Raji (cell line): ENCODE data around the gene FEM1C.

Experiments used
- POLR2A ChIP-seq: IDR thresholded peaks from 2 replicates; pipeline ENCODE4 v1.6.1; 2011; ENCODE audit warnings: low read depth, low read length, control low read depth; ENCODE audit not compliant: insufficient read depth

The FEM1C gene

GRCh38 chr5:115571441-115571878 is 26.9 kb upstream of the FEM1C start:
- TF ChIP-seq POLR2A: no peak

- TF ChIP-seq POLR2A: no peak
Measured at GRCh38 chr5:115568668-115569067, 24.1 kb upstream of the FEM1C start.

- TF ChIP-seq POLR2A: no peak
Measured at GRCh38 chr5:115565233-115565632, 20.7 kb upstream of the FEM1C start.

GRCh38 chr5:115561176-115561575 is 16.6 kb upstream of the FEM1C start:
- TF ChIP-seq POLR2A: no peak

GRCh38 chr5:115559524-115559923 is 14.9 kb upstream of the FEM1C start:
- TF ChIP-seq POLR2A: no peak

- no peak for TF ChIP-seq POLR2A
Measured at GRCh38 chr5:115558388-115558956, 13.9 kb upstream of the FEM1C start.

GRCh38 chr5:115557667-115558387 is 13.3 kb upstream of the FEM1C start:
- TF ChIP-seq POLR2A: no peak

- no peak for TF ChIP-seq POLR2A
Measured at GRCh38 chr5:115556276-115556675, 11.7 kb upstream of the FEM1C start.

GRCh38 chr5:115555084-115555633 is 10.6 kb upstream of the FEM1C start:
- no peak for TF ChIP-seq POLR2A

GRCh38 chr5:115553082-115553481 is 8.5 kb upstream of the FEM1C start:
- no peak for TF ChIP-seq POLR2A

GRCh38 chr5:115551415-115551814 is 6.8 kb upstream of the FEM1C start:
- no peak for TF ChIP-seq POLR2A

- no peak for TF ChIP-seq POLR2A
Measured at GRCh38 chr5:115549154-115549553, 4.6 kb upstream of the FEM1C start.

GRCh38 chr5:115548683-115549082 is 4.1 kb upstream of the FEM1C start:
- no peak for TF ChIP-seq POLR2A

- TF ChIP-seq POLR2A: no peak
Measured at GRCh38 chr5:115545351-115545882, 842 bp upstream of the FEM1C start.

- TF ChIP-seq POLR2A: no peak
Measured at GRCh38 chr5:115544043-115544435, 536 bp downstream of the FEM1C start.

GRCh38 chr5:115543365-115544042 is 1.1 kb downstream of the FEM1C start:
- no peak for TF ChIP-seq POLR2A
